HG03457 (cell line): ENCODE measurements around the gene TBCE.
"Not testable (repeated sequence)": the region's sequence is repeated elsewhere in the genome, so short reads cannot be mapped to it uniquely, and the experiment has no call there.

Experiments
- ATAC-seq: cut with Tn5 transposase; IDR thresholded peaks from one replicate; pipeline ENCODE4 v1.9.1; 2021; ENCODE audit warnings: moderate number of reproducible peaks; ENCODE audit not compliant: unreplicated experiment

Gene TBCE

DNA sequence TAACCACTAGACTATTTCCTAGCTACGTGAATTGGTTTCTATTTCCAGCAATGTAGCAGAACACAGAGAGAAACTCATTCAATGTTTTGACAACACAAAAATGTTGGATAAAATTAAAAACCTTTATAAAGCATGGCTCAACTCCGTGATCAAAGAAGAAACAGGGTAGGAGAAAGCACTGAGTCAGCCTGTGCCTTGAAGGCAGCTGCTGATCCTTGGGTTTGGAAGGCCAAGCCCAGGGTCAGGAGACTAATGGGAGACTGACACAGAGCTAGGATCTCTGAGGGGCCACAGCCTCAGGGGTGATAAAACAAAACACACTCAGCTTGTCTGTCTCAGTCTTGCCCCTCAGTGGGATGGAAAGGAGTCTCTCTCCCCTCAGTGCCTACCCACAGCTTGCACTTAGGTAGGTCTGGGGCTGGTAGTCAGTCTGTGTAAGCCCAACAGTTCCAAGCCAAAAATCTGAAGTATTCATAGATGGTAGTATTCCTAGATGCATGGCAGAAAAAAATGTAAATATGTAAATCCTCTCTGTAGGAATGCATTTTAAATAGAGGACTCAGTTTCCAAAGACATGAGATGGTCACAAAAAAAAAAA is 83.8 kb downstream of the TBCE start:
- ATAC-seq = no peak

GRCh38 chr1:235454021-235454420 is 86.8 kb downstream of the TBCE start:
- ATAC-seq = no peak

DNA sequence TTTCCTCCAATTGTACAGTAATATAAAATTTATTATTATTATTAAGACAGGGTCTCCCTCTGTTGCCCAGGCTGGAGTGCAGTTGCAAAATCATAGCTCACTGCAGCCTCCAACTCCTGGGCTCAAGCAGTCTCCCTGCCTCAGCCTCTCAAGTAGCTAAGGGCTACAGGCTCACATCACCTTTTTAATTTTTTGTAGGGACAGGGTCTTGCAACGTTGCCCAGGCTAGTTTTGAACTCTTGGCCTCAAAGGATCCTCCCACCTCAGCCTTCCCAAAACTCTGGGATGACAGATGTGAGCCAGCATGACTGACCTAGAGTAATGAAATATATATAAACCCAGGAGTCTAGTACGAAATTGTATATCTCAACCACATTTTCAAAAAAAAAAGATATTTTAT is 87.9 kb downstream of the TBCE start:
- no peak for ATAC-seq

- ATAC-seq = no peak
These were observed 88.6 kb downstream of the TBCE start for GRCh38 chr1:235455823-235456222.

DNA sequence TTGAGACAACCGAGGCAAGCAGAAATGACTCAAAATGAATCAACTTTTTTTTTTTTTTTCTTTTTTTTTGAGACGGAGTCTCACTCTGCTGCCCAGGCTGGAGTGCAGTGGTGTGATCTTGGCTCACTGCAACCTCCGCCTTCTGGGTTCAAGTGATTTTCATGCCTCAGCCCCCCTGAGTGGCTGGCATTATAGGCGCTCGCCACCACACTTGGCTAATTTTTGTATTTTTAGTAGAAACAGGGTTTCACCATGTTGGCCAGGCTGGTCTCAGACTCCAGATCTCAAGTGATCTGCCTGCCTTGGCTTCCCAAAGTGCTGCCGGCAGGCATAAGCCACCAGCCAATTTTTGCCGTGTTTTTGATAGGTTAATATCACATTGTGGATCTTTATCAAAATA is 90.6 kb downstream of the TBCE start:
- not testable (repeated sequence) for ATAC-seq

DNA sequence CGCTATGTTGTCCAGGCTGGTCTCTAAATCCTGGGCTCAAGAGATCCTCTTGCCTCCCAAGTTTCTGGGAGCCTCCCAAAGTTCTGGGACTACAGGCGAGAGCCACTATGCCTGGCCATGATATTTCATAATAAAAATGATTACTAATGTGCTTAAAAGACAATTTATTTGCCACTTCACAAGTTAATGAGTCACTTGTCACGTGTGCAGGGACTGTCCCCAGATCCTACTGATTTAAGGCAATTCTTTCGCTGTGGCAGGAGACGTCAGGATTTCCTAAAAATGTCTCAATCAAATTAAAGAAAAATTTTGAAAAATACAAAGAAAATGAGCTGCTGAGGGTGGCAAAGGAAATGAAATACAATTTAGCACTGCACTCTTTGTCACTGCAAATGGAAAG is 93.5 kb downstream of the TBCE start:
- no peak for ATAC-seq

- no peak for ATAC-seq
These were observed 94.7 kb downstream of the TBCE start for GRCh38 chr1:235461954-235462353.

DNA sequence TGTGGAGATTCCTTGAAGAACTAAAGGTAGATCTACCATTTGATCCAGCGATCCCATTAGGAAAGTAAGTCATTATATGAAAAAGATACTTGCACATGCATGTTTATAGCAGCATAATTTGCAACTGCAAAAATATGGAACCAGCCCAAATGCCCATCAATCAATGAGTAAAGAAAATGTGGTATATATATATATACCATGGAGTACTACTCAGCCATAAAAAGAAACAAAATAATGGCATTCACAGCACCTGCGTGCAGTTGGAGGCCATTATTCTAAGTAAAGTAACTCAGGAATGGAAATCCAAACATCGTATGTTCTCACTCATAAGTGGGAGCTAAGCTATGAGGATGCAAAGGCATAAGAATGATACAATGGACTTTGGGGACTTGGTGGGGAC is 95.6 kb downstream of the TBCE start:
- not testable (repeated sequence) for ATAC-seq

DNA sequence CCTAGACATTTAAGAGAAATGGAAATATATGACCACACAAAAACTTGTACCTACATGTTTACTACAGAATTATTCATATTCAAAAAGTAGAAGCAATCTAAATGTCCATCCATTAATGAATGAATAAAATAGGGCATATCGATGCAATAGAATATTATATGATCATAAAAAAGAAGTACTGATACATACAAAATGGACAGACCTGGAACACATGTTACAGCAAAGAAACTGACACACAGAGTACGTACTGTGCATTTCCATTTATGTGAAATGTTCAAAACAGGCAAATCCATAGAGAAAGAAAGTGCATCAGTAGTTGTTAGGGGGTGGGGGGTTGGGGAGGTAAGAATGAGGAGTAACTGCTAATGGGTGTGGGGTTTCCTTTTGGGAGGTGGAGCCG is 97.8 kb downstream of the TBCE start:
- ATAC-seq = no peak

DNA sequence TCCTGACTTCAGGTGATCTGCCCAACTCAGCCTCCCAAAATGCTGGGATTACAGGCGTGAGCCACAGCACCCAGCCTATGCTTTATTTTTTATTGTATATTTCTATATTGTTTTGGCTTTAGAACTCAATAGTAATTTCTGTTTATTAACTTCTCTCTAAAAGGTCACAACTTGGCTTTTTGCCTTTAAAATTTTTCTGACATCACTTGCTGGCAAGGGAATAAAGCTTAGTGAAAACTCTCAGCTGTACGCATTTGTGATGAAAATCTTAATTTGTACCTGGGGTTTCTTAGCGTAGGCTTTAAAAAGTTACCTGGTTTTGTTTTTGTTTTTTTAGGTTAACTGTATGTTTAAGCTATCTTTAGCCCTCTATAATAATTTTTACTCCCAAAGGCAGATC is 100.8 kb downstream of the TBCE start:
- no peak for ATAC-seq

GRCh38 chr1:235468970-235469369 is 101.7 kb downstream of the TBCE start:
- no peak for ATAC-seq

GRCh38 chr1:235469897-235470296 is 102.7 kb downstream of the TBCE start:
- not testable (repeated sequence) for ATAC-seq

DNA sequence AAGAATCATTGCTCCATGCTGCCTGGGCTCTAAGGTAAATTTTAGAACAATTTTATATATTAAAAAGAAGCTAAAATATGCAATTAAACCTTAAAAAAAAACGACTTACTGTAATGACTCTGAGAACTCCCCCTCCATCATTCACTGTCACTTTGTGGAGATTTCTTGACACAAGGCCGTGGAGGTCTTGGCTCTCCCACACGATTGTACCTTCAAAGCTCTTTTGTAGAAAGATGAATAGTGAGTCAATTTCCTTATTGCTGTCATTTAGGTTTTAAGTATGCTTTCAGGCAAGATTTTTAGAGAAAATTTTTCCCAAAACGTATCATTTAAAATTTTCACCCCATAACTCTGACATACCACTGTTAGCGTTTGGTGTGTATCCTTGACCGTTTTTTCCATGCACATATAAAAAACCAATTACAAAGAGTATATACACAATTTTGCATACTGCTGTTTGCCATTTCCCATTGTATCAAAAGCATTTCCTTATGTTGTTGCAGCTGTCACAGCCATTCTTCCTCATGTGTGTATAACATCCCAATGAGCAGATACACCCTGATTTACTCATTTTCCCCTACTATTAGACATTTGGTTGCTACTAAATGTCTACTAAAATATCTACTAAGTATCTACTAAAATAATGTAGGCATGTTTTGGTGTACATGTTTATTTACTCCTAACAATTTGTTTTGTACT is 103.7 kb downstream of the TBCE start:
- ATAC-seq = no peak

DNA sequence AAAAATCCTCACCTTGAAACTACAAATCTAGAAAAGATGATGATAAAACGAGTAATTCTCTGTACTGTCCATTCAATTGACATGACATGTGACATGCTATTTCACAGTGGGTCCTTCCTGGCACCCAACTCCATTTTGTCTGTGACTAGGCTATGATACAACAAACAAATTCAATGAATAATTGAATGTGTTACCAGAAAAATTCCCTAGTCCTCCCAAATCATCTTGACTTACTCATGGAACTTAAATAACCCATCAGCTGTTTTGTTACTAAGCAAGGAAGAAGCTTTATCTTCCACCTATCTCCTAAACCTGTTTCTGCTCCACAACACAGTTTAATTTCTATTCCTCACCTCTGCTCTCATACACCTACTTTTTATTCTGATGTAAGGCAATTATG is 106.6 kb downstream of the TBCE start:
- ATAC-seq = no peak

DNA sequence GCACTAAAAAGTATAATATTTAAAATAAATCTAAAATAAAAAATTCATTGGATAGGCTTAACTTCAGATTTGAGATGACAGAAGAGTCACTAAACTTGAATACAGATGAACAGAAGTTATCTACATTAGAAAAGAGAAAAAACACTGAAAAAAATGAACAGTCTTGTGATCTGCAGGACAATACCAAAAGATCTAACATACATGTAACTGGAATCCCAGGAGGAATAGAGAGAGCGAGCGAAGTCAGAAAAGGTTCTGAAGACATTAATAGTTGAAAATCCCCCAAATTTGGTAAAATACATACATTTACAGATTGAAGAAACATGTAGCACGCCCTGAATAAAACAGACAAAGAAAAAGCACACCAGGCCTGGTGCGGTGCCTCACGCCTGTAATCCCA is 115.9 kb downstream of the TBCE start:
- ATAC-seq = no peak

DNA sequence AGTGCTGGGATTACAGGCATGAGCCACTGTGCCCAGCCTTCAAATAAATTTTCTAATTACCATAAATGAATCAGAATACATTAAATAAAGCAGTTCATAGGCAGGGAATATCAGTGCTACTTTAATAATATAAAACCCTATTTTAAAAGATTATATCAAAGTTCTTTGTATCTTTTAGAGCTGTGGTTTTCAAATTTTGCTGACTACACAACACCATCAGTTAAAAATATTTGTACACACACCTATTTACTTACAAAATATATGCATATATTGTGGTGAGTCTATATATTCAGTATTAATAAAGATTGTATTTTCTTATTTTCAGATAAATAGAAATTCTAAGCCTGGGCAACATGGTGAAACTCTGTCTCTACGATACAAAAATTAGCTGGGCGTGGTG is 118.3 kb downstream of the TBCE start:
- ATAC-seq = no peak

- ATAC-seq = no peak
These were observed 119.1 kb downstream of the TBCE start for GRCh38 chr1:235486321-235486720.

DNA sequence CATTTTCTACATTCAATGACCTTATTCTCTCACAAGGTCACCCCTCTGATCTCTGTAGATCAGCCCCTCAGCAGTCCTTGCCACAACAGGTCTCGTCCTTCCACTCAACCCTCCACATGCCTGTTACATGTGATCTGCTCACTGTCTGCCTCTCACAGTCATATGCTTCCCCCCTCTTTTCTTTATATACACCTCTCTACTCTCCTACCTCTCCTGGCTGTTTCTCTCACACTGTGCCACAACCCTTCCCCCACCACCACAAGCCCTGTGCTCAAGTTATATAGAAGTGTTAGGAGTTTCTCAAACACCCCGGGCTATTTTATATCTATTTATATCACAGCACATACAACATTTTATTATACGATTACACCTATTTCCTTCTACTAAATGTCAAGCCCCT is 124.4 kb downstream of the TBCE start:
- no peak for ATAC-seq

- ATAC-seq = no peak
These were observed 127.3 kb downstream of the TBCE start for GRCh38 chr1:235494531-235494930.

- ATAC-seq = no peak
These were observed 127.8 kb downstream of the TBCE start for GRCh38 chr1:235495030-235495429.

DNA sequence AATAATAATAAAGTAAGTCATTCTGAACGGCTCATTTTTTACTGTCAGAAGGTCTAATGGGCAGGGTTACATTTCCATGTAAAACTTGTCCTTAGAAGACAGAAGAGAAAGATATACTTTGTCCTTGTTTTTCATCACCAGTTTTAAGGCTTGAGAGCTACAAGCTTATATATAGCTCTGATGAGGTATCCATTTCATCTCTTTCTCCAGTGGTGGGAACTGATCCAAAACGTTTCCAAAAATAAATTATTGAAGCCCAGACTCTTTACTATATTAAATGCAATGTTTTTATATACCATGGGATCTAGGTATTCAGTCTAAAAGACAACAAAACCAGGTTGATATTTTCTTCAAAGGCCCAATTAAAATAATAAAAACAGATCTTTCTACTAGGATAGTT is 128.3 kb downstream of the TBCE start:
- ATAC-seq = no peak

GRCh38 chr1:235500971-235501540 is 133.8 kb downstream of the TBCE start:
- no peak for ATAC-seq
